Body of pancreas (tissue), 4 donors: ENCODE measurements around the gene SH3TC1.

Source experiments
- POLR2A ChIP-seq, 3 donors: fragments of 450-650 bp; IDR thresholded peaks; one replicate each; pipeline ENCODE4 v1.6.1; 2016; ENCODE audit warnings: antibody characterized with exemption in 3 of 3, mild to moderate bottlenecking in 2 of 3
- TF ChIP-seq, protein P1 (sequence below), 7 experiments: fragments of 450-650 bp in 4 of 7; fragments of 200-600 bp in 3 of 7; sonication (generic) in 3 of 7; IDR thresholded peaks; one replicate each; pipeline ENCODE4 v1.5.1; 2016 to 2019; ENCODE audit warnings: antibody characterized with exemption in 7 of 7

DNA sequence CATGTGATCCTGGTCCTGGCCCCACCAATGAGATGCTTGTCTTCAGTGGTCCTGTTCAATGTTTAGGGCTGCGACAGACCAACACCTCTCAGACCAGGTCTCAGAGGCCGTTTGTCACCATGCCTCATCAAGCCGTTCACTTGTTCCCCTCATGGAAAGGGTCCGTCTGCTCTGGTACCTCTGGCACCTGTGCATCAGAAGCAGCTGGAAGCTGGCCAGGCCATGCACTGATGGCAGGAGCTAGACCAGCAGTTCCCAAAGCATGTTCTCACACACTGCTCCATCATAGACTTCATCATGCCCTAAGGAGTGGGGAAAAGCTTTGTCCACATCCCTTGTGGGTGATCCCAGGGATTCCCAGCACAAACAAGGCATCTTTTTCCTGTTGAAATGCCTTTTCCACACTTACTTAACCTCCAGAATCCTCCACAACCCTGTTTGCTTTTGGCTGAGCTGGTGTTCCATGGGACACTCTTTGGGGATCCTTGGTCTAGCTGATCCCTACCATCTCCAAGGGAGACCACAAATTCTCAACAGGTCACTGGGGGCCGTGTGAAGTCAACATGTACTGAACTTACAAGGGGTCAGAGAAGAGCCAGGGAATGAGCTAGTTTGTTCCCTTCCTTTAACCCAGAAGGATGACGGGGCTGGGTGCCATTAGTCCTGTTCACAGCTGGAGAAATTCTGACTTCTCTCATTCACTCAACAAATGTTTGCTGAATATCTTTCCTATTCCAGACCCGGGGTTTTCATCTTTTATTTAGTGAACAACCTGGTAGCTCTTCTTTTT lies 21.8 kb downstream of the SH3TC1 start:
- TF ChIP-seq, protein P1, sequence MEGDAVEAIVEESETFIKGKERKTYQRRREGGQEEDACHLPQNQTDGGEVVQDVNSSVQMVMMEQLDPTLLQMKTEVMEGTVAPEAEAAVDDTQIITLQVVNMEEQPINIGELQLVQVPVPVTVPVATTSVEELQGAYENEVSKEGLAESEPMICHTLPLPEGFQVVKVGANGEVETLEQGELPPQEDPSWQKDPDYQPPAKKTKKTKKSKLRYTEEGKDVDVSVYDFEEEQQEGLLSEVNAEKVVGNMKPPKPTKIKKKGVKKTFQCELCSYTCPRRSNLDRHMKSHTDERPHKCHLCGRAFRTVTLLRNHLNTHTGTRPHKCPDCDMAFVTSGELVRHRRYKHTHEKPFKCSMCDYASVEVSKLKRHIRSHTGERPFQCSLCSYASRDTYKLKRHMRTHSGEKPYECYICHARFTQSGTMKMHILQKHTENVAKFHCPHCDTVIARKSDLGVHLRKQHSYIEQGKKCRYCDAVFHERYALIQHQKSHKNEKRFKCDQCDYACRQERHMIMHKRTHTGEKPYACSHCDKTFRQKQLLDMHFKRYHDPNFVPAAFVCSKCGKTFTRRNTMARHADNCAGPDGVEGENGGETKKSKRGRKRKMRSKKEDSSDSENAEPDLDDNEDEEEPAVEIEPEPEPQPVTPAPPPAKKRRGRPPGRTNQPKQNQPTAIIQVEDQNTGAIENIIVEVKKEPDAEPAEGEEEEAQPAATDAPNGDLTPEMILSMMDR (IDR thresholded peaks at IDR 0.05): no peak
- no peak for TF ChIP-seq POLR2A (IDR thresholded peaks at IDR 0.05)
